ENCODE data around the gene CNTFR. TPM values are rescaled to one million over a fixed set of nuclear protein-coding genes. Genes with fewer than 3 reads are reported as not detected.
A peak's percentile ranks its signal among the peaks of the same experiment; 100 is the strongest.

CNTFR gene
- total RNA-seq, 5 donors from 2014 or later (not counting 1 experiment from before 2014, with no cell fraction given), result not detected

GRCh38 chr9:34560599-34561214 lies 28.8 kb downstream of the CNTFR start:
- H3K4me1 Mint-ChIP-seq, result no peaks in the 10 kb centered on the region
- POLR2A ChIA-PET, result interaction anchor here in 1 of 2 donors (0.5 kb wide), 1 partner anchor 23 kb away, joined by 5 read pairs; no protein-coding TSS in a partner anchor
- peaks cover 0 to 3% (median 0%) of the 10 kb centered on the region in 3 donors for H3K9me3 Mint-ChIP-seq
- no peak overlapping the region for H3K27ac Mint-ChIP-seq
- 83% methylated on average over 15 of the region's 21 CpGs for WGBS (ENCODE audit: insufficient coverage)
- H3K4me3 Mint-ChIP-seq, result no peak overlapping the region
- Histone ChIP-seq H3K36me3 (ENCODE audit: control insufficient read depth in 2 of 2, extremely low read depth in 1 of 2, insufficient read depth in 1 of 2, low read length in 1 of 2) (no peaks in the 10 kb centered on the region), H3K27me3 (replicated peaks in 1 of 2; ENCODE audit: control insufficient read depth in 2 of 2, extremely low read depth in 1 of 2, insufficient read depth in 2 of 2, low read length in 1 of 2) (peaks cover 6 to 68% of the 10 kb centered on the region in 2 experiments), H3K9me3 (no peaks in the 10 kb centered on the region), H3K4me3 (ENCODE audit: control insufficient read depth in 1 of 2, extremely low read depth in 1 of 2, low read length in 1 of 2) (no peak overlapping the region), H3K4me1 (ENCODE audit: control insufficient read depth in 1 of 2, extremely low read depth in 1 of 2, insufficient read depth in 2 of 2, low read length in 2 of 2) (no peaks in the 10 kb centered on the region), H3K27ac (ENCODE audit: low read length) (no peak overlapping the region)
- no peaks in the 10 kb centered on the region for H3K36me3 Mint-ChIP-seq
- CTCF ChIA-PET, result no interaction called here
- peaks cover 29 to 66% of the 10 kb centered on the region in 2 donors for H3K27me3 Mint-ChIP-seq
- no peak for ATAC-seq (replicated peaks in 1 of 4)
- no peak for DNase-seq

- ATAC-seq (replicated peaks in 1 of 4) (no peak), DNase-seq (no peak)
- peaks cover 8 to 70% of the 10 kb centered on the region in 2 experiments for H3K27me3 ChIP-seq (replicated peaks in 1 of 2; ENCODE audit: control insufficient read depth in 2 of 2, extremely low read depth in 1 of 2, insufficient read depth in 2 of 2, low read length in 1 of 2)
- peak overlapping the region in 1 of 2 donors; percentile 2 for H3K27ac Mint-ChIP-seq
- no peaks in the 10 kb centered on the region for H3K4me1 ChIP-seq (ENCODE audit: control insufficient read depth in 1 of 2, extremely low read depth in 1 of 2, insufficient read depth in 2 of 2, low read length in 2 of 2)
- H3K4me3 ChIP-seq (ENCODE audit: control insufficient read depth in 1 of 2, extremely low read depth in 1 of 2, low read length in 1 of 2), result no peak overlapping the region
- H3K27ac ChIP-seq (ENCODE audit: low read length), result no peak overlapping the region
- H3K4me1 Mint-ChIP-seq, result no peaks in the 10 kb centered on the region
- peaks cover 31 to 60% of the 10 kb centered on the region in 2 donors for H3K27me3 Mint-ChIP-seq
- H3K4me3 Mint-ChIP-seq, result no peak overlapping the region
- no peaks in the 10 kb centered on the region for H3K9me3 ChIP-seq
- POLR2A ChIA-PET, result no interaction called here
- no peaks in the 10 kb centered on the region for H3K36me3 ChIP-seq (ENCODE audit: control insufficient read depth in 2 of 2, extremely low read depth in 1 of 2, insufficient read depth in 1 of 2, low read length in 1 of 2)
- H3K9me3 Mint-ChIP-seq, result peaks cover 0 to 3% (median 0%) of the 10 kb centered on the region in 3 donors
- no peaks in the 10 kb centered on the region for H3K36me3 Mint-ChIP-seq
- WGBS (ENCODE audit: insufficient coverage), result 32% methylated on average over 10 of the region's 21 CpGs
- CTCF ChIA-PET, result no interaction called here
Measured at GRCh38 chr9:34559624-34560455, 29.7 kb downstream of the CNTFR start.

DNA sequence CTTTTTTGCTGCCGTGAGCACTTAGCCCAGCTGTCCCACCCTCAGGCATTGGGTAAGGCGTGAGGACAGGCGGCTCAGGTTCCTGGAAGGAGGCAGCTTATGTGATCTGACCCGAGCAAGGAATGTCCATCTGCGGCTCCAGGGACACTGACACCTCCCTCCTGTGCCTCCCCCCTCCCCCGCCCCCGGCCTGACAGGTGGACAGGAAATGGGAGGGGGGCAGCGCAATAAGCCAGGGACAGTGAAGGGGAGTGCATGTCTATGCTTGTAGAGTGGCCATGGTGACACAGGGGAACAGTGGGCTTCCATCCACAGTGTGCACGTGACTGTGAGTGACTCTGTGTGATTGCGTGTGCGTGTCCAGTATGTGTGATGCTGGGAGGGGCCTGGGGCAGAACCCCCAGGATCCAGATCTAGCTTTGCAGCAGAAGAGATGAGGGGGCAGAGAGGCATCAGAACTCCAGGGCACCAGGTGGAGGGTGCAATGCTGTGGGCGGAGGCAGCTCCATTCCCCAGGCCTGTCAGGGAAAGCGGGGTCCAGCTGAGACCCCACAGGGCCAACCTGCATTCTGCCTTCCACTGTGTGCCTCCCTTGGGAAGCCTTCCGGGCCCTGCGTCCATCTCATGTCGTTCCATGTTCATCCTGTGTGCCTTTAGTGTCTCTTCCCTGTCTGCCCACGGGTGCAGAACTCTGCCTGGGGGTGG lies 30.5 kb downstream of the CNTFR start:
- peaks cover 30 to 56% of the 10 kb centered on the region in 2 donors for H3K27me3 Mint-ChIP-seq
- H3K36me3 ChIP-seq (ENCODE audit: control insufficient read depth in 2 of 2, extremely low read depth in 1 of 2, insufficient read depth in 1 of 2, low read length in 1 of 2), result no peaks in the 10 kb centered on the region
- peaks cover 8 to 67% of the 10 kb centered on the region in 2 experiments for H3K27me3 ChIP-seq (replicated peaks in 1 of 2; ENCODE audit: control insufficient read depth in 2 of 2, extremely low read depth in 1 of 2, insufficient read depth in 2 of 2, low read length in 1 of 2)
- ChIA-PET POLR2A (no interaction called here), CTCF (no interaction called here)
- no peak overlapping the region for H3K27ac ChIP-seq (ENCODE audit: low read length)
- WGBS (ENCODE audit: insufficient coverage), result 76% methylated on average over 14 of the region's 17 CpGs
- ATAC-seq (replicated peaks in 1 of 4) (no peak), DNase-seq (no peak)
- H3K4me3 ChIP-seq (ENCODE audit: control insufficient read depth in 1 of 2, extremely low read depth in 1 of 2, low read length in 1 of 2), result no peak overlapping the region
- no peaks in the 10 kb centered on the region for H3K9me3 ChIP-seq
- no peaks in the 10 kb centered on the region for H3K36me3 Mint-ChIP-seq
- H3K9me3 Mint-ChIP-seq, result peaks cover 0 to 3% (median 0%) of the 10 kb centered on the region in 3 donors
- H3K27ac Mint-ChIP-seq, result no peak overlapping the region
- H3K4me1 ChIP-seq (ENCODE audit: control insufficient read depth in 1 of 2, extremely low read depth in 1 of 2, insufficient read depth in 2 of 2, low read length in 2 of 2), result no peaks in the 10 kb centered on the region
- no peaks in the 10 kb centered on the region for H3K4me1 Mint-ChIP-seq
- no peak overlapping the region for H3K4me3 Mint-ChIP-seq

- no peaks in the 10 kb centered on the region for H3K9me3 ChIP-seq
- CTCF ChIA-PET, result no interaction called here
- H3K4me1 Mint-ChIP-seq, result no peaks in the 10 kb centered on the region
- no peak overlapping the region for H3K27ac Mint-ChIP-seq
- H3K27me3 Mint-ChIP-seq, result peaks cover 22 to 49% of the 10 kb centered on the region in 2 donors
- DNase-seq (no peak), ATAC-seq (replicated peaks in 1 of 4) (no peak)
- WGBS (ENCODE audit: insufficient coverage), result 90% methylated on average over 2 of the region's 9 CpGs
- H3K36me3 ChIP-seq (ENCODE audit: control insufficient read depth in 2 of 2, extremely low read depth in 1 of 2, insufficient read depth in 1 of 2, low read length in 1 of 2), result no peaks in the 10 kb centered on the region
- POLR2A ChIA-PET, result no interaction called here
- H3K4me3 ChIP-seq (ENCODE audit: control insufficient read depth in 1 of 2, extremely low read depth in 1 of 2, low read length in 1 of 2), result no peak overlapping the region
- no peak overlapping the region for H3K27ac ChIP-seq (ENCODE audit: low read length)
- peaks cover 0 to 3% (median 0%) of the 10 kb centered on the region in 3 donors for H3K9me3 Mint-ChIP-seq
- no peaks in the 10 kb centered on the region for H3K4me1 ChIP-seq (ENCODE audit: control insufficient read depth in 1 of 2, extremely low read depth in 1 of 2, insufficient read depth in 2 of 2, low read length in 2 of 2)
- H3K4me3 Mint-ChIP-seq, result no peak overlapping the region
- peaks cover 8 to 72% of the 10 kb centered on the region in 2 experiments for H3K27me3 ChIP-seq (replicated peaks in 1 of 2; ENCODE audit: control insufficient read depth in 2 of 2, extremely low read depth in 1 of 2, insufficient read depth in 2 of 2, low read length in 1 of 2)
- H3K36me3 Mint-ChIP-seq, result no peaks in the 10 kb centered on the region
Measured at GRCh38 chr9:34558364-34558763, 31.2 kb downstream of the CNTFR start.

DNA sequence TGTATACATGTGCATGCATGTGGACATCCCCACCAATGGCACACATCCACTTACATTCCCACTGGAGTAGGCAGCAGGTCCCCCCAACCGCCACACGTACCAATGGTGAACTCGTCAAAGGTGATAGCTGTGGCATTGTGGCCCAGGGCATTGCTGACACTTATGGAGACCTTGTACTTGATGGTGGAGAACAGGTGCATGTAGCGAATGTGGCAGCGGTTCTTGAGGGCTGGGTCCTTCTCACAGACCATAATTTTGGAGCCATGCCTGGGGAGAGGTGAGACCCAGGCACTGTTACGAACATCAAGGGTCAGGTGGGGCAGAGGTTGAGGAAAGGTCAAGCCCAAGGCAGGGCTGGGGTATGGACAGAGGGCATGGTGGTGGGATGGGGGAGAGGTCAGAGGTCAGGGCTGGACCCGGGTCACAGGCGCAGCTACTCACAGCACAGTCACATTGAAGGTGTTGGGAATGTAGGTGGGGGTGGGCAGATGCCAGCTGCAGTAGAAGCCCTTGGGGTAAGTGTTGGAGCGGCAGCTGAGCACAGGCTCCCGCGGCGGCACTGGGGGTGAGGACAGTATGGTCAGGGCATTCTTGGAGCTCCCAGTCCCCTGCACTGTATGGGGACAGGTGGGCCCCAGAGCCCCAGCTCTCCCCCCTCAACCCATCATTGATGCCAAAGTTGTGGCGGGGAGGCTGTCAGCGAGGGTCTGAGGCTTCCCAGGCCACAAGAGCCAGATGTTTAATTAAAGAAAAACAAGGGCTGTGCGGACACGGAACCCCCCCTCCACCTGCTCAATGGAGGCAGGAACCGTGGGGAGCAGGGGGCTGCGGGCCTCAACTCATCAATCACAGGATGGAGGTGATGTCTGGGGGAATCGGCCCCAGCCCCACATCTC lies 31.9 kb downstream of the CNTFR start:
- Mint-ChIP-seq H3K36me3 (no peaks in the 10 kb centered on the region), H3K9me3 (peaks cover 0 to 3% (median 0%) of the 10 kb centered on the region in 3 donors), H3K27me3 (peaks cover 22 to 45% of the 10 kb centered on the region in 2 donors), H3K4me3 (no peak overlapping the region), H3K27ac (no peak overlapping the region), H3K4me1 (no peaks in the 10 kb centered on the region)
- Histone ChIP-seq H3K4me1 (ENCODE audit: control insufficient read depth in 1 of 2, extremely low read depth in 1 of 2, insufficient read depth in 2 of 2, low read length in 2 of 2) (no peaks in the 10 kb centered on the region), H3K27ac (ENCODE audit: low read length) (no peak overlapping the region), H3K27me3 (replicated peaks in 1 of 2; ENCODE audit: control insufficient read depth in 2 of 2, extremely low read depth in 1 of 2, insufficient read depth in 2 of 2, low read length in 1 of 2) (peaks cover 8 to 73% of the 10 kb centered on the region in 2 experiments), H3K36me3 (ENCODE audit: control insufficient read depth in 2 of 2, extremely low read depth in 1 of 2, insufficient read depth in 1 of 2, low read length in 1 of 2) (no peaks in the 10 kb centered on the region), H3K9me3 (no peaks in the 10 kb centered on the region), H3K4me3 (ENCODE audit: control insufficient read depth in 1 of 2, extremely low read depth in 1 of 2, low read length in 1 of 2) (no peak overlapping the region)
- POLR2A ChIA-PET, result no interaction called here
- no peak for ATAC-seq (replicated peaks in 1 of 4)
- 76% methylated on average over 5 of the region's 19 CpGs for WGBS (ENCODE audit: insufficient coverage)
- CTCF ChIA-PET, result no interaction called here
- DNase-seq, result no peak

DNA sequence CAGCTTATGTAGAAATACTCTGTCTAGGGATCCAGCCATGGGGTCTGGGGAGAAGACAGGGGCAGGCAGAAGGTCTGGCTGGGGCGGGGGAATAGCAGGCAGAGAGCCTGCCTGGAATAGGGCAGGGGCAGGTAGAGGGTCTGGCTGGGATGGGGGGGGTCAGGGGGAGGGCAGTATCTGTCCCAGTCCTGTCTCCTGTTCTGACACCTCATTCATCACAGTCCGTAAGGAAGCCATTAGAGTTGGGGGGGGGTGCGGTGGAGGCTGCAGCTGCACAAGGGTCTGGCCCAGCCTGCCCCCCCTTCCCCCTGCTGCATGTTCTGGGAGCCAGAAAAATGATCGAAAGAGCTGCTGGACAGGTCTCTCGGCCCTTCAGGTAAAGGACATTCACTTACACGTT lies 32.6 kb downstream of the CNTFR start:
- Histone ChIP-seq H3K4me3 (ENCODE audit: control insufficient read depth in 1 of 2, extremely low read depth in 1 of 2, low read length in 1 of 2) (no peak overlapping the region), H3K36me3 (ENCODE audit: control insufficient read depth in 2 of 2, extremely low read depth in 1 of 2, insufficient read depth in 1 of 2, low read length in 1 of 2) (no peaks in the 10 kb centered on the region), H3K27me3 (replicated peaks in 1 of 2; ENCODE audit: control insufficient read depth in 2 of 2, extremely low read depth in 1 of 2, insufficient read depth in 2 of 2, low read length in 1 of 2) (peaks cover 8 to 77% of the 10 kb centered on the region in 2 experiments), H3K27ac (ENCODE audit: low read length) (no peak overlapping the region), H3K4me1 (ENCODE audit: control insufficient read depth in 1 of 2, extremely low read depth in 1 of 2, insufficient read depth in 2 of 2, low read length in 2 of 2) (no peaks in the 10 kb centered on the region), H3K9me3 (no peaks in the 10 kb centered on the region)
- Mint-ChIP-seq H3K27ac (no peak overlapping the region), H3K36me3 (no peaks in the 10 kb centered on the region), H3K4me1 (no peaks in the 10 kb centered on the region), H3K4me3 (no peak overlapping the region), H3K27me3 (peaks cover 22 to 45% of the 10 kb centered on the region in 2 donors), H3K9me3 (peaks cover 0 to 3% (median 0%) of the 10 kb centered on the region in 3 donors)
- DNase-seq (no peak), ATAC-seq (replicated peaks in 1 of 4) (no peak)
- no CpG with 5 or more reads among the region's 6 CpGs for WGBS (ENCODE audit: insufficient coverage)
- POLR2A ChIA-PET, result no interaction called here
- CTCF ChIA-PET, result no interaction called here

Data from T-cell (primary cell).